Umbilical cord (tissue), 2 donors: ENCODE measurements around the gene CXADR. TPM values are rescaled to one million over a fixed set of nuclear protein-coding genes. Genes with fewer than 3 reads are reported as not detected.
A peak's percentile ranks its signal among the peaks of the same experiment; 100 is the strongest.
"Not testable (repeated sequence)": the region's sequence is repeated elsewhere in the genome, so short reads cannot be mapped to it uniquely, and the experiment has no call there.

Experiments
- DNase-seq: peaks from one replicate; pipeline ENCODE4 v3.0.0-alpha.2; 2015; ENCODE audit warnings: low spot score
- total RNA-seq: library from RNA; depleted of rRNA; stranded (reverse); fragments of >200 nt; gene quantifications from one replicate; pipeline ENCODE4 v1.2.3, GENCODE V29; 2014; ENCODE audit warnings: low replicate concordance; ENCODE audit not compliant: insufficient read depth

CXADR gene
- total RNA-seq, 1 donor from 2014 or later, result 26.7 TPM

- DNase-seq, result peak; percentile 89
Measured at GRCh38 chr21:17501107-17502006, 11.5 kb upstream of the CXADR start.

- DNase-seq, result not testable (repeated sequence)
Measured at GRCh38 chr21:17502985-17503384, 9.9 kb upstream of the CXADR start.

- no peak for DNase-seq
Measured at GRCh38 chr21:17506951-17507350, 5.9 kb upstream of the CXADR start.

- DNase-seq, result peak; percentile 29
Measured at GRCh38 chr21:17507591-17507990, 5.3 kb upstream of the CXADR start.

GRCh38 chr21:17513214-17514123, 626 bp downstream of the CXADR start:
- DNase-seq, result peak; percentile 29

- no peak for DNase-seq
Measured at GRCh38 chr21:17514124-17514845, 1.4 kb downstream of the CXADR start.

- DNase-seq, result not testable (repeated sequence)
Measured at GRCh38 chr21:17517008-17517407, 4.2 kb downstream of the CXADR start.

- DNase-seq, result no peak
Measured at GRCh38 chr21:17519208-17519738, 6.4 kb downstream of the CXADR start.

- DNase-seq, result no peak
Measured at GRCh38 chr21:17519965-17520609, 7.2 kb downstream of the CXADR start.

GRCh38 chr21:17523007-17523451, 10.2 kb downstream of the CXADR start:
- DNase-seq, result no peak

- DNase-seq, result not testable (repeated sequence)
Measured at GRCh38 chr21:17523979-17524494, 11.2 kb downstream of the CXADR start.

- no peak for DNase-seq
Measured at GRCh38 chr21:17524635-17525034, 11.8 kb downstream of the CXADR start.

- DNase-seq, result no peak
Measured at GRCh38 chr21:17526776-17527175, 13.9 kb downstream of the CXADR start.

GRCh38 chr21:17527240-17527639, 14.4 kb downstream of the CXADR start:
- no peak for DNase-seq

- no peak for DNase-seq
Measured at GRCh38 chr21:17527711-17528110, 14.9 kb downstream of the CXADR start.

- no peak for DNase-seq
Measured at GRCh38 chr21:17529648-17530047, 16.8 kb downstream of the CXADR start.

- no peak for DNase-seq
Measured at GRCh38 chr21:17532292-17532691, 19.4 kb downstream of the CXADR start.

- no peak for DNase-seq
Measured at GRCh38 chr21:17536381-17536780, 23.5 kb downstream of the CXADR start.

GRCh38 chr21:17537299-17537698, 24.5 kb downstream of the CXADR start:
- peak; percentile 69 for DNase-seq

- DNase-seq, result no peak
Measured at GRCh38 chr21:17538576-17538975, 25.7 kb downstream of the CXADR start.

GRCh38 chr21:17539323-17539722, 26.5 kb downstream of the CXADR start:
- peak; percentile 45 for DNase-seq
